ENCODE data around the gene NDUFAF7.
"Not testable (repeated sequence)": the region's sequence is repeated elsewhere in the genome, so short reads cannot be mapped to it uniquely, and the experiment has no call there.

Gene NDUFAF7

GRCh38 chr2:37231241-37232130, at the start of gene NDUFAF7, which contains the start of gene CEBPZ:
Gene NDUFAF7, plus strand, starts transcription at chr2:37231658. Its CDS starts 48 bp downstream, at chr2:37231706.
Gene CEBPZ, minus strand, starts transcription at chr2:37231596. Its CDS starts 29 bp downstream, at chr2:37231567.
- DNase-seq (ENCODE audit: low read depth): peak; percentile 79

- no peak for DNase-seq (ENCODE audit: low read depth)
Observed at GRCh38 chr2:37181726-37182684, 49.5 kb upstream of the NDUFAF7 start.

- DNase-seq (ENCODE audit: low read depth): no peak
Observed at GRCh38 chr2:37188570-37188969, 42.9 kb upstream of the NDUFAF7 start, which contains the start of gene SULT6B1. Gene SULT6B1, minus strand, starts transcription at chr2:37188670. Its CDS starts 30 bp downstream, at chr2:37188640.

- DNase-seq (ENCODE audit: low read depth): no peak
Observed at GRCh38 chr2:37189452-37190153, 41.9 kb upstream of the NDUFAF7 start.

GRCh38 chr2:37190290-37190689, 41.2 kb upstream of the NDUFAF7 start:
- DNase-seq (ENCODE audit: low read depth): no peak

GRCh38 chr2:37191253-37191652, 40.2 kb upstream of the NDUFAF7 start:
- no peak for DNase-seq (ENCODE audit: low read depth)

GRCh38 chr2:37191747-37192146, 39.7 kb upstream of the NDUFAF7 start:
- no peak for DNase-seq (ENCODE audit: low read depth)

GRCh38 chr2:37192551-37192950, 38.9 kb upstream of the NDUFAF7 start:
- DNase-seq (ENCODE audit: low read depth): no peak

- DNase-seq (ENCODE audit: low read depth): not testable (repeated sequence)
Observed at GRCh38 chr2:37195862-37196319, 35.6 kb upstream of the NDUFAF7 start.

- DNase-seq (ENCODE audit: low read depth): peak; percentile 85
Observed at GRCh38 chr2:37196320-37197195, 34.9 kb upstream of the NDUFAF7 start, which contains the start of gene CEBPZOS. Gene CEBPZOS, plus strand, starts transcription at chr2:37196496. Its CDS starts 3,209 bp downstream, at chr2:37199705.

- DNase-seq (ENCODE audit: low read depth): no peak
Observed at GRCh38 chr2:37198681-37199065, 32.8 kb upstream of the NDUFAF7 start.

GRCh38 chr2:37201208-37201607, 30.2 kb upstream of the NDUFAF7 start:
- DNase-seq (ENCODE audit: low read depth): no peak

- no peak for DNase-seq (ENCODE audit: low read depth)
Observed at GRCh38 chr2:37201766-37202165, 29.7 kb upstream of the NDUFAF7 start.

GRCh38 chr2:37203708-37204107, 27.8 kb upstream of the NDUFAF7 start:
- DNase-seq (ENCODE audit: low read depth): no peak

- DNase-seq (ENCODE audit: low read depth): not testable (repeated sequence)
Observed at GRCh38 chr2:37205071-37205661, 26.3 kb upstream of the NDUFAF7 start.

GRCh38 chr2:37205689-37206341, 25.6 kb upstream of the NDUFAF7 start:
- DNase-seq (ENCODE audit: low read depth): no peak

GRCh38 chr2:37206760-37207159, 24.7 kb upstream of the NDUFAF7 start:
- not testable (repeated sequence) for DNase-seq (ENCODE audit: low read depth)

GRCh38 chr2:37211212-37211611, 20.2 kb upstream of the NDUFAF7 start:
- DNase-seq (ENCODE audit: low read depth): no peak

GRCh38 chr2:37211939-37212338, 19.5 kb upstream of the NDUFAF7 start:
- no peak for DNase-seq (ENCODE audit: low read depth)

- no peak for DNase-seq (ENCODE audit: low read depth)
Observed at GRCh38 chr2:37215250-37215649, 16.2 kb upstream of the NDUFAF7 start.
